ENCODE measurements around the gene EFNA5. TPM values are rescaled to one million over a fixed set of nuclear protein-coding genes. Genes with fewer than 3 reads are reported as not detected.

The EFNA5 gene
- total RNA-seq, 1 experiment from 2014 or later = 42.7 TPM

DNA sequence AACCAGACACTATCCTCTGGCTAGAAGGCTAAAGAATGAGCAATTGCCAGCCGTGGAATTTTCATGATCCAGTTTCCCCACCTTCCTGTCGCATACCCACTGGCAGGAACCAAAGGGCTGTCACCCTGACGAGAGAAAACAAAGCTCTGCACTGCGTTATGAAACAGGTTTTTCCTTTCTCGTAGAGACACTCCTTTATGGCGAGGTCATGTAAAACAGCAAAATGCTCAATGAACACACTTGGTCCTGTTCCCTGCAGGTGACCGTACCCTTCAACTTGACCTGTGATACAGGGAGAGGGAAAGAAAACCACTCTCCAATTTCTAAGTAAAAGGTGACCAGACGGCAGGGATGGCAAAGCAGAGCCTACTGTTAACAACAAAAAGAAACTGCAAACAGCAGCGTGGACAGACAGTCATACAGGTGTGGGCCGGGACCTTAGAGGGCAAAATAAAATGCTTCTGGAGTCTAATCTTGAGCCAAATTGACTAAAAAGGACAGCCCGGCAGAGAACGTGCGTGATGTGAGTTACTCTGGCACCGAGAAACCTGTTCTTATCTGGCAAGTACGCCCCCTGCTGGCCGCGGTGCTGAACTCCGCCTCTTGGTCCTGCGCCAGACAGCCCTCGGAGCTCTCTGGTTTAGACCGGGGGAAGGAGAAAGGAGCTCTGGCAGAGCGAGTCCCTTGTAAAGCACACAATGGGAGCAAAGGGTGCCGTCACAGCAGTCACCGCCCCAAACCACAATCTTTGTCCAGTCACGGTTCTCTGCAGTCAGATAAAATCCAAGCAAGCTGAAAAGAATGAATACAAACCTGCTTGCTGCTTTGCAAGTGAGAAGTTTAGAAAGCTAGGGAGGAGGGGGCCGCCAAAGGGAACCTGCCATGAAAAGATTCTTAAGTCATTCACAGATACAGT is 98.9 kb downstream of the EFNA5 start:
- Histone ChIP-seq H4K20me1 (ENCODE audit: insufficient read depth) (no peaks in the 10 kb centered on the region), H3K4me3 (peak overlapping the region; percentile 56), H3K9me2 (ENCODE audit: insufficient read depth) (no peaks in the 10 kb centered on the region), H3K36me3 (ENCODE audit: low read depth) (0 out of 2 replicates have a peak, but pooled peaks cover 3% of the 10 kb centered on the region), H2AFZ (no peak overlapping the region), H3K27ac (peak overlapping the region; percentile 100), H3K9me3 (ENCODE audit: insufficient read depth, low read depth) (no peaks in the 10 kb centered on the region), H3K27me3 (ENCODE audit: insufficient read depth, low read depth) (no peaks in the 10 kb centered on the region), H3F3A (ENCODE audit: insufficient read depth, low read depth) (peaks cover 52% of the 10 kb centered on the region), H3K4me1 (replicated peaks; ENCODE audit: insufficient read depth) (peaks cover 82% of the 10 kb centered on the region), H3K79me2 (ENCODE audit: low read depth) (peaks cover 88% of the 10 kb centered on the region), H3K4me2 (peak overlapping the region; percentile 85)
- DNase-seq = peak; percentile 98 to 99
- POLR2A ChIA-PET (ENCODE audit: unreplicated experiment) = interaction anchor here (0.5 to 1.3 kb wide), 17 partner anchors 15 to 1174 kb away, joined by 3 to 13 read pairs (median 4); no protein-coding TSS in a partner anchor
- TF ChIP-seq, protein P1, sequence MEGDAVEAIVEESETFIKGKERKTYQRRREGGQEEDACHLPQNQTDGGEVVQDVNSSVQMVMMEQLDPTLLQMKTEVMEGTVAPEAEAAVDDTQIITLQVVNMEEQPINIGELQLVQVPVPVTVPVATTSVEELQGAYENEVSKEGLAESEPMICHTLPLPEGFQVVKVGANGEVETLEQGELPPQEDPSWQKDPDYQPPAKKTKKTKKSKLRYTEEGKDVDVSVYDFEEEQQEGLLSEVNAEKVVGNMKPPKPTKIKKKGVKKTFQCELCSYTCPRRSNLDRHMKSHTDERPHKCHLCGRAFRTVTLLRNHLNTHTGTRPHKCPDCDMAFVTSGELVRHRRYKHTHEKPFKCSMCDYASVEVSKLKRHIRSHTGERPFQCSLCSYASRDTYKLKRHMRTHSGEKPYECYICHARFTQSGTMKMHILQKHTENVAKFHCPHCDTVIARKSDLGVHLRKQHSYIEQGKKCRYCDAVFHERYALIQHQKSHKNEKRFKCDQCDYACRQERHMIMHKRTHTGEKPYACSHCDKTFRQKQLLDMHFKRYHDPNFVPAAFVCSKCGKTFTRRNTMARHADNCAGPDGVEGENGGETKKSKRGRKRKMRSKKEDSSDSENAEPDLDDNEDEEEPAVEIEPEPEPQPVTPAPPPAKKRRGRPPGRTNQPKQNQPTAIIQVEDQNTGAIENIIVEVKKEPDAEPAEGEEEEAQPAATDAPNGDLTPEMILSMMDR (conservative IDR thresholded peaks at IDR 0.05) = peak; percentile 95
- no peak for TF ChIP-seq EZH2 (IDR thresholded peaks at IDR 0.05; ENCODE audit: low read depth)
- CTCF ChIA-PET = interaction anchor here (0.6 to 1.8 kb wide), 10 partner anchors 15 to 324 kb away, joined by 3 to 13 read pairs (median 4); no protein-coding TSS in a partner anchor
- BruUV-seq (replicated peaks) = no TSS peak
- intact Hi-C loops (cut with micrococcal nuclease; ENCODE audit: unreplicated experiment) = loop anchor here (1.0 to 10.0 kb wide), 11 partner anchors 15 to 1157 kb away; no protein-coding TSS in a partner anchor

DNA sequence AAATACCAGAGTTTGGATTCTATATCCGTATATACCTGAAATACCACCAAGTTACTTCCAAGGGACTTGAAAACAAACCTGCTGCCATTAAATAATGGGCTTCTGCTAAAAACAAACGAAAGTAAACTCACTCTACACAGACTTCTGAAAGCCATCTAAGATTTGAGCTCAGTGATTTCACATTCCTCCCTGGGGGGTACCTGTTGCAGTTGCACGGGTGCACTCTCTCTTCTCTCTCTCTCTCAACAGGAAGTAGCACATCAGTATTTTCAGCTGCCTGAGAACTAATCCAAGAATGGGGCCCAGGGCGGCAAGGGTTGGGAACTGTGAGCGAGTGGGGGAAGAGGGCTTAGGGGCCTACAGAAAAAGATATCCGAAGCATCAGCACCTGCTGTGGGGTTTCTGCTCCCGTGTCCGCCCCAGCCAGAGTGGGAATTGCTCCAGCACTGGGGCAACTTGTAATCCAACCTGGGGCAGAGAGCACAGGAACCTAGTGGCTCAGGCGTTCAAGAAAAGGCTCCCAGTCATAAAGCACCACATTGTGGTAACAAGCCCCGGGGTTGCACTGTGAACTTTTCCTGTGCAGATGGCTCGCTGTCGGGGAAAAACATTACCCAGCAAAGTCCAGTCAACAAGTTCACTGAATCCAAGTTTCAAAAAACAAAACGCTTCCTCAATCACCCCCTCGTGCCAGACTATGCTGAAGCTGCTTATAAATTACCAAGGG is 99.8 kb downstream of the EFNA5 start:
- H3K36me3 ChIP-seq (ENCODE audit: low read depth) = 0 out of 2 replicates have a peak, but pooled peaks cover 3% of the 10 kb centered on the region
- H3K27ac ChIP-seq = peak overlapping the region; percentile 100
- H3K4me2 ChIP-seq = peak overlapping the region; percentile 85
- H3K4me1 ChIP-seq (replicated peaks; ENCODE audit: insufficient read depth) = peaks cover 83% of the 10 kb centered on the region
- peak overlapping the region; percentile 56 for H3K4me3 ChIP-seq
- ChIA-PET CTCF (interaction anchor here (0.7 to 1.8 kb wide), 3 partner anchors 14 to 102 kb away, joined by 3 to 13 read pairs (median 6); no protein-coding TSS in a partner anchor), POLR2A (ENCODE audit: unreplicated experiment) (interaction anchor here (0.5 to 1.1 kb wide), 5 partner anchors 23 to 623 kb away, joined by 4 to 35 read pairs (median 5); no protein-coding TSS in a partner anchor)
- peaks cover 88% of the 10 kb centered on the region for H3K79me2 ChIP-seq (ENCODE audit: low read depth)
- peaks cover 47% of the 10 kb centered on the region for H3F3A ChIP-seq (ENCODE audit: insufficient read depth, low read depth)
- DNase-seq = peak; percentile 46 to 74
- no peaks in the 10 kb centered on the region for H3K9me3 ChIP-seq (ENCODE audit: insufficient read depth, low read depth)
- no peaks in the 10 kb centered on the region for H3K9me2 ChIP-seq (ENCODE audit: insufficient read depth)
- no peaks in the 10 kb centered on the region for H3K27me3 ChIP-seq (ENCODE audit: insufficient read depth, low read depth)
- BruUV-seq (replicated peaks) = TSS peak; percentile 74
- no peak for TF ChIP-seq EZH2 (IDR thresholded peaks at IDR 0.05; ENCODE audit: low read depth)
- TF ChIP-seq, protein P1 (conservative IDR thresholded peaks at IDR 0.05) = no peak
- no peak overlapping the region for H2AFZ ChIP-seq
- intact Hi-C loops (cut with micrococcal nuclease; ENCODE audit: unreplicated experiment) = loop anchor here (1.0 to 10.0 kb wide), 6 partner anchors 14 to 1156 kb away; no protein-coding TSS in a partner anchor
- no peaks in the 10 kb centered on the region for H4K20me1 ChIP-seq (ENCODE audit: insufficient read depth)

DNA sequence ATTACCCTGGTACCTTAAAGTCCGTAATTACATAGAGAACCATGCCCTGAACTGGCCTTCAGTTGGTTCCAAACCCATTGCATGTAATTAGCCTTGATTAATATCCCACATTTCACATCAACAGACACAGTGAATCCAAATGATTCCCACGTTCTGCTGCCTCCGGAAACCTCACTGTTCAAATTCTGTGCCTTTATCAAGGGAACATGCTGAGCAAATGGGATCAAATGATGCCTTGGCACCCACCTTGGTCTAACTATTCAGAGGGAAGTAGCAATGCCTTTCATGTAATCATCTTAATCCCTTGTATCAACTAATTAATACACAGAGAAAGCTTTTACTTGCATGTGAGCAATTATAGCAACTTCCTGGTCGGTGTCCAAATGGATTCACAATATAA is 100.6 kb downstream of the EFNA5 start:
- Histone ChIP-seq H3K4me2 (peak overlapping the region; percentile 85), H4K20me1 (ENCODE audit: insufficient read depth) (no peaks in the 10 kb centered on the region), H3K36me3 (ENCODE audit: low read depth) (0 out of 2 replicates have a peak, but pooled peaks cover 3% of the 10 kb centered on the region), H3K4me3 (peak overlapping the region; percentile 56; the same call in 1 of the 2 replicates), H2AFZ (no peak overlapping the region), H3K9me2 (ENCODE audit: insufficient read depth) (no peaks in the 10 kb centered on the region), H3K27me3 (ENCODE audit: insufficient read depth, low read depth) (no peaks in the 10 kb centered on the region), H3K27ac (peak overlapping the region; percentile 100), H3K4me1 (replicated peaks; ENCODE audit: insufficient read depth) (peaks cover 83% of the 10 kb centered on the region), H3K79me2 (ENCODE audit: low read depth) (peaks cover 88% of the 10 kb centered on the region), H3F3A (ENCODE audit: insufficient read depth, low read depth) (peaks cover 51% of the 10 kb centered on the region), H3K9me3 (ENCODE audit: insufficient read depth, low read depth) (no peaks in the 10 kb centered on the region)
- DNase-seq = no peak
- ChIA-PET CTCF (no interaction called here), POLR2A (ENCODE audit: unreplicated experiment) (interaction anchor here (0.5 to 0.6 kb wide), 4 partner anchors 99 to 622 kb away, joined by 4 to 35 read pairs (median 8); no protein-coding TSS in a partner anchor)
- BruUV-seq (replicated peaks) = no TSS peak
- no peak for TF ChIP-seq EZH2 (IDR thresholded peaks at IDR 0.05; ENCODE audit: low read depth)
- TF ChIP-seq, protein P1 (conservative IDR thresholded peaks at IDR 0.05) = no peak
- intact Hi-C loops (cut with micrococcal nuclease; ENCODE audit: unreplicated experiment) = loop anchor here (5.0 to 10.0 kb wide), 4 partner anchors 48 to 1155 kb away; no protein-coding TSS in a partner anchor

All from PC-9 (cell line).